ENCODE data around the gene TCEA3. TPM values are rescaled to one million over a fixed set of nuclear protein-coding genes. Genes with fewer than 3 reads are reported as not detected.
A peak's percentile ranks its signal among the peaks of the same experiment; 100 is the strongest.

The TCEA3 gene
- total and polyA plus RNA-seq, 5 donors: 36.4 to 79.5 (median 48.7) TPM

- intact Hi-C loops (cut with DNase I): no loop called here
- WGBS: 80% methylated on average over 2 of the region's 2 CpGs
- no peak overlapping the region for H3K27ac ChIP-seq (ENCODE audit: low read length)
These were observed 3.8 kb upstream of the TCEA3 start for GRCh38 chr1:23428136-23428905.

GRCh38 chr1:23427550-23427949 lies 3.0 kb upstream of the TCEA3 start:
- intact Hi-C loops (cut with DNase I): no loop called here
- Histone ChIP-seq H3K9me3 (ENCODE audit: control insufficient read depth, low read length) (no peaks in the 10 kb centered on the region), H3K4me3 (ENCODE audit: low read length) (no peak overlapping the region), H3K27ac (ENCODE audit: low read length) (no peak overlapping the region), H3K27me3 (ENCODE audit: control insufficient read depth, insufficient read depth) (no peaks in the 10 kb centered on the region), H3K4me1 (ENCODE audit: control insufficient read depth, insufficient read depth, low read length) (peaks cover 11% of the 10 kb centered on the region)
- DNase-seq: no peak
- ATAC-seq: no peak
- WGBS: 100% methylated on average over 3 of the region's 3 CpGs

More at GRCh38 chr1:23428136-23428905, 3.8 kb upstream of the TCEA3 start:
- Histone ChIP-seq H3K4me1 (ENCODE audit: control insufficient read depth, insufficient read depth, low read length) (peaks cover 4% of the 10 kb centered on the region), H3K27me3 (ENCODE audit: control insufficient read depth, insufficient read depth) (no peaks in the 10 kb centered on the region), H3K4me3 (ENCODE audit: low read length) (no peak overlapping the region), H3K9me3 (ENCODE audit: control insufficient read depth, low read length) (no peaks in the 10 kb centered on the region)
- ATAC-seq: no peak
- no peak for DNase-seq

GRCh38 chr1:23426828-23427227 lies 2.3 kb upstream of the TCEA3 start:
- H3K9me3 ChIP-seq (ENCODE audit: control insufficient read depth, low read length): no peaks in the 10 kb centered on the region
- 66% methylated on average over 2 of the region's 2 CpGs for WGBS
- H3K4me3 ChIP-seq (ENCODE audit: low read length): no peak overlapping the region
- ATAC-seq: no peak
- intact Hi-C loops (cut with DNase I): no loop called here
- DNase-seq: no peak
- H3K27me3 ChIP-seq (ENCODE audit: control insufficient read depth, insufficient read depth): no peaks in the 10 kb centered on the region
- peaks cover 16% of the 10 kb centered on the region for H3K4me1 ChIP-seq (ENCODE audit: control insufficient read depth, insufficient read depth, low read length)
- no peak overlapping the region for H3K27ac ChIP-seq (ENCODE audit: low read length)

- intact Hi-C loops (cut with DNase I): no loop called here
- no peak for ATAC-seq
These were observed 596 bp upstream of the TCEA3 start for GRCh38 chr1:23425193-23425494.

GRCh38 chr1:23423415-23424292 lies 894 bp downstream of the TCEA3 start:
- DNase-seq: peak in 2 of 3 donors; percentile 65 to 76
- peaks cover 16% of the 10 kb centered on the region for H3K4me1 ChIP-seq (ENCODE audit: control insufficient read depth, insufficient read depth, low read length)
- H3K4me3 ChIP-seq (ENCODE audit: low read length): peak overlapping the region; percentile 54
- WGBS: 8% methylated on average over 46 of the region's 46 CpGs
- no peaks in the 10 kb centered on the region for H3K27me3 ChIP-seq (ENCODE audit: control insufficient read depth, insufficient read depth)
- no peaks in the 10 kb centered on the region for H3K9me3 ChIP-seq (ENCODE audit: control insufficient read depth, low read length)
- ATAC-seq: peak; percentile 39 to 47
- peak overlapping the region; percentile 53 for H3K27ac ChIP-seq (ENCODE audit: low read length)
- intact Hi-C loops (cut with DNase I): no loop called here

More at GRCh38 chr1:23425193-23425494, 596 bp upstream of the TCEA3 start:
- Histone ChIP-seq H3K27me3 (ENCODE audit: control insufficient read depth, insufficient read depth) (no peaks in the 10 kb centered on the region), H3K4me3 (ENCODE audit: low read length) (no peak overlapping the region), H3K9me3 (ENCODE audit: control insufficient read depth, low read length) (no peaks in the 10 kb centered on the region), H3K27ac (ENCODE audit: low read length) (peak overlapping the region; percentile 62), H3K4me1 (ENCODE audit: control insufficient read depth, insufficient read depth, low read length) (peaks cover 16% of the 10 kb centered on the region)
- no peak for DNase-seq
- 20% methylated on average over 5 of the region's 5 CpGs for WGBS

GRCh38 chr1:23422941-23423340 lies 1.6 kb downstream of the TCEA3 start:
- H3K27ac ChIP-seq (ENCODE audit: low read length): peak overlapping the region; percentile 23
- peaks cover 16% of the 10 kb centered on the region for H3K4me1 ChIP-seq (ENCODE audit: control insufficient read depth, insufficient read depth, low read length)
- ATAC-seq: peak in 1 of 2 donors; percentile 1
- H3K4me3 ChIP-seq (ENCODE audit: low read length): no peak overlapping the region
- DNase-seq: no peak
- intact Hi-C loops (cut with DNase I): no loop called here
- 53% methylated on average over 6 of the region's 6 CpGs for WGBS
- H3K27me3 ChIP-seq (ENCODE audit: control insufficient read depth, insufficient read depth): no peaks in the 10 kb centered on the region
- H3K9me3 ChIP-seq (ENCODE audit: control insufficient read depth, low read length): no peaks in the 10 kb centered on the region

GRCh38 chr1:23422241-23422877 lies 2.2 kb downstream of the TCEA3 start:
- H3K9me3 ChIP-seq (ENCODE audit: control insufficient read depth, low read length): no peaks in the 10 kb centered on the region
- 7% methylated on average over 15 of the region's 15 CpGs for WGBS
- no peak overlapping the region for H3K4me3 ChIP-seq (ENCODE audit: low read length)
- H3K4me1 ChIP-seq (ENCODE audit: control insufficient read depth, insufficient read depth, low read length): peaks cover 17% of the 10 kb centered on the region
- ATAC-seq (peak; percentile 65 to 75), DNase-seq (peak; percentile 86 to 93 (median 93))
- intact Hi-C loops (cut with DNase I): no loop called here
- peak overlapping the region; percentile 23 for H3K27ac ChIP-seq (ENCODE audit: low read length)
- H3K27me3 ChIP-seq (ENCODE audit: control insufficient read depth, insufficient read depth): no peaks in the 10 kb centered on the region

GRCh38 chr1:23421753-23422240 lies 2.8 kb downstream of the TCEA3 start:
- Histone ChIP-seq H3K4me3 (ENCODE audit: low read length) (no peak overlapping the region), H3K27ac (ENCODE audit: low read length) (peak overlapping the region; percentile 23), H3K9me3 (ENCODE audit: control insufficient read depth, low read length) (no peaks in the 10 kb centered on the region), H3K4me1 (ENCODE audit: control insufficient read depth, insufficient read depth, low read length) (peaks cover 20% of the 10 kb centered on the region), H3K27me3 (ENCODE audit: control insufficient read depth, insufficient read depth) (no peaks in the 10 kb centered on the region)
- WGBS: 37% methylated on average over 6 of the region's 6 CpGs
- intact Hi-C loops (cut with DNase I): no loop called here
- DNase-seq (no peak), ATAC-seq (peak; percentile 34 to 42)

- 59% methylated on average over 3 of the region's 3 CpGs for WGBS
These were observed 3.2 kb downstream of the TCEA3 start for GRCh38 chr1:23421343-23421742.

GRCh38 chr1:23420778-23421177 lies 3.8 kb downstream of the TCEA3 start:
- peaks cover 20% of the 10 kb centered on the region for H3K4me1 ChIP-seq (ENCODE audit: control insufficient read depth, insufficient read depth, low read length)
- intact Hi-C loops (cut with DNase I): no loop called here

More at GRCh38 chr1:23421343-23421742, 3.2 kb downstream of the TCEA3 start:
- ATAC-seq (no peak), DNase-seq (no peak)
- Histone ChIP-seq H3K4me3 (ENCODE audit: low read length) (no peak overlapping the region), H3K27me3 (ENCODE audit: control insufficient read depth, insufficient read depth) (no peaks in the 10 kb centered on the region), H3K27ac (ENCODE audit: low read length) (no peak overlapping the region), H3K9me3 (ENCODE audit: control insufficient read depth, low read length) (no peaks in the 10 kb centered on the region), H3K4me1 (ENCODE audit: control insufficient read depth, insufficient read depth, low read length) (peaks cover 20% of the 10 kb centered on the region)
- intact Hi-C loops (cut with DNase I): no loop called here

More at GRCh38 chr1:23420778-23421177, 3.8 kb downstream of the TCEA3 start:
- Histone ChIP-seq H3K4me3 (ENCODE audit: low read length) (no peak overlapping the region), H3K9me3 (ENCODE audit: control insufficient read depth, low read length) (no peaks in the 10 kb centered on the region), H3K27me3 (ENCODE audit: control insufficient read depth, insufficient read depth) (no peaks in the 10 kb centered on the region), H3K27ac (ENCODE audit: low read length) (no peak overlapping the region)
- WGBS: 92% methylated on average over 3 of the region's 3 CpGs
- no peak for DNase-seq
- no peak for ATAC-seq
